Measurements from ENCODE around the gene FHOD3.

- no peak for TF ChIP-seq CTCF (IDR thresholded peaks at IDR 0.05; ENCODE audit: low read depth, low read length)
- no peak for TF ChIP-seq POLR2A (IDR thresholded peaks at IDR 0.05; ENCODE audit: extremely low read depth, insufficient read length)
- no peak for TF ChIP-seq MAX (IDR thresholded peaks at IDR 0.05; ENCODE audit: low read depth, low read length)
- no peak for TF ChIP-seq MYC (IDR thresholded peaks at IDR 0.05; ENCODE audit: low read depth, low read length)
These were observed 18.7 kb downstream of the FHOD3 start for GRCh38 chr18:36316246-36316645.
